GM19438 (cell line): Measurements from ENCODE around the gene RLN3.

Source experiments
- ATAC-seq: cut with Tn5 transposase; IDR thresholded peaks from one replicate; pipeline ENCODE4 v1.9.1; 2021; ENCODE audit warnings: low read depth; ENCODE audit not compliant: unreplicated experiment

The RLN3 gene

GRCh38 chr19:14073261-14073924 lies 45.4 kb downstream of the RLN3 start:
- ATAC-seq: no peak

GRCh38 chr19:14073925-14074838 lies 46.2 kb downstream of the RLN3 start:
- ATAC-seq: no peak

GRCh38 chr19:14078411-14078810 lies 50.5 kb downstream of the RLN3 start:
- no peak for ATAC-seq
